IMR-90 (cell line): ENCODE data around the gene NR2F2. TPM values are rescaled to one million over a fixed set of nuclear protein-coding genes. Genes with fewer than 3 reads are reported as not detected.

Experiments
- ATAC-seq: fragments of 200-7000 bp; cut with Tn5 transposase; 2 replicates; pipeline ENCODE4 v1.9.1; 2020; ENCODE audit warnings: low read depth, mild to moderate bottlenecking, moderate library complexity
- BruUV-seq: library from RNA; stranded (reverse); fragments of 400-500 nt; replicated peaks from 2 replicates; lab custom pipeline; 2021; lab: Mats Ljungman, UMichigan
- CTCF ChIA-PET: fragments of 300-600 bp; formaldehyde crosslinking; extraction: SDS; loops from one replicate; lab custom pipeline; 2021; ENCODE audit warnings: antibody characterized with exemption; lab: Yijun Ruan, JAX
- POLR2A ChIA-PET: fragments of 300-600 bp; sonication (Branson Sonifier 250); formaldehyde crosslinking; loops from one replicate; lab custom pipeline; 2022; ENCODE audit warnings: antibody characterized with exemption; ENCODE audit not compliant: unreplicated experiment; lab: Charles Lee
- DNase-seq: peaks from one replicate; pipeline ENCODE4 v3.0.0; 2013
- H2AFZ ChIP-seq: replicated peaks from 2 replicates; pipeline ENCODE3; 2013; ENCODE audit warnings: low read length, mild to moderate bottlenecking; ENCODE audit not compliant: poor library complexity
- H2AK5ac ChIP-seq: 2 replicates; pipeline ENCODE4 v1.6.1; 2013; ENCODE audit warnings: low read depth, low read length, inconsistent platforms
- H2AK9ac ChIP-seq: replicated peaks from 2 replicates; pipeline ENCODE3; 2013; ENCODE audit warnings: mild to moderate bottlenecking, low read depth, low read length, moderate library complexity; ENCODE audit not compliant: poor library complexity
- H2BK120ac ChIP-seq: 2 replicates; pipeline ENCODE4 v1.6.1; 2013; ENCODE audit warnings: low read depth, low read length, inconsistent platforms
- H2BK15ac ChIP-seq: 3 replicates; pipeline ENCODE4 v1.6.1; 2013; ENCODE audit warnings: low read depth, low read length, inconsistent platforms
- H2BK20ac ChIP-seq: 2 replicates; pipeline ENCODE4 v1.6.1; 2013; ENCODE audit warnings: low read depth, mild to moderate bottlenecking, inconsistent platforms, low read length, moderate library complexity
- H2BK5ac ChIP-seq: 2 replicates; pipeline ENCODE4 v1.6.1; 2013; ENCODE audit warnings: mild to moderate bottlenecking, low read depth, low read length, inconsistent platforms; ENCODE audit not compliant: poor library complexity, severe bottlenecking
- H3K14ac ChIP-seq: replicated peaks from 2 replicates; pipeline ENCODE4 v1.6.1; 2013; ENCODE audit warnings: low read depth, low read length, inconsistent platforms
- H3K18ac ChIP-seq: 2 replicates; pipeline ENCODE4 v1.6.1; 2013; ENCODE audit warnings: low read depth, low read length, control low read depth
- H3K23ac ChIP-seq: 2 replicates; pipeline ENCODE4 v1.6.1; 2013; ENCODE audit warnings: low read depth, low read length, inconsistent platforms
- H3K27ac ChIP-seq: 2 replicates; pipeline ENCODE4 v1.5.1; 2013; ENCODE audit warnings: mild to moderate bottlenecking, control low read depth, low read length; ENCODE audit not compliant: insufficient read depth
- H3K27me3 ChIP-seq: 2 replicates; pipeline ENCODE4 v1.6.1; 2013; ENCODE audit warnings: low read length; ENCODE audit not compliant: control insufficient read depth, insufficient read depth
- H3K36me3 ChIP-seq: 2 replicates; pipeline ENCODE4 v1.6.1; 2013; ENCODE audit warnings: low read length, mixed read lengths; ENCODE audit not compliant: control insufficient read depth, insufficient read depth
- H3K4ac ChIP-seq: 2 replicates; pipeline ENCODE4 v1.6.1; 2013; ENCODE audit warnings: low read depth, low read length, inconsistent platforms
- H3K4me1 ChIP-seq: 2 replicates; pipeline ENCODE4 v1.6.1; 2013; ENCODE audit warnings: low read length, mixed read lengths; ENCODE audit not compliant: control insufficient read depth, insufficient read depth
- H3K4me2 ChIP-seq: 2 replicates; pipeline ENCODE4 v1.6.1; 2013; ENCODE audit warnings: low read depth, mild to moderate bottlenecking, control low read depth, low read length, moderate library complexity
- H3K4me3 ChIP-seq: 2 replicates; pipeline ENCODE4 v1.5.1; 2013; ENCODE audit warnings: low read depth, mild to moderate bottlenecking, control low read depth, low read length, moderate library complexity; ENCODE audit not compliant: insufficient read depth
- H3K56ac ChIP-seq: 2 replicates; pipeline ENCODE4 v1.6.1; 2013; ENCODE audit warnings: low read length, inconsistent platforms; ENCODE audit not compliant: insufficient read depth; ENCODE audit errors: extremely low read depth
- H3K79me1 ChIP-seq, 2 experiments: 2 replicates each; pipeline ENCODE4 v1.6.1; 2013; ENCODE audit warnings: low read length in 2 of 2, inconsistent platforms in 1 of 2, low read depth in 1 of 2
- H3K9ac ChIP-seq: 2 replicates; pipeline ENCODE4 v1.6.1; 2013; ENCODE audit warnings: low read depth, low read length, control low read depth
- H3K9me1 ChIP-seq: 2 replicates; pipeline ENCODE4 v1.6.1; 2013; ENCODE audit warnings: low read length, inconsistent platforms; ENCODE audit not compliant: insufficient read depth
- H3K9me3 ChIP-seq: 2 replicates; pipeline ENCODE4 v1.6.1; 2013; ENCODE audit warnings: low read length; ENCODE audit not compliant: control insufficient read depth, insufficient read depth
- H4K20me1 ChIP-seq: 2 replicates; pipeline ENCODE4 v1.6.1; 2013; ENCODE audit warnings: low read length, inconsistent platforms; ENCODE audit not compliant: insufficient read depth
- H4K5ac ChIP-seq: 2 replicates; pipeline ENCODE4 v1.6.1; 2013; ENCODE audit warnings: mild to moderate bottlenecking, low read depth, low read length, control low read depth
- H4K8ac ChIP-seq, 2 experiments: 2 replicates each; pipeline ENCODE4 v1.6.1; 2013; ENCODE audit warnings: low read depth in 2 of 2, low read length in 2 of 2, control low read depth in 1 of 2, inconsistent platforms in 1 of 2
- H4K91ac ChIP-seq: 2 replicates; pipeline ENCODE4 v1.6.1; 2013; ENCODE audit warnings: low read depth, low read length, inconsistent platforms; ENCODE audit not compliant: insufficient read depth
- FOS ChIP-seq: fragments of 150-350 bp; IDR thresholded peaks from 2 replicates; pipeline ENCODE4 v1.6.1; 2016; ENCODE audit warnings: low read depth, low read length
- MAFK ChIP-seq: IDR thresholded peaks from 2 replicates; pipeline ENCODE4 v1.6.1; 2012; ENCODE audit warnings: low read depth, low read length, improper control_type of control experiment
- MXI1 ChIP-seq: IDR thresholded peaks from 2 replicates; pipeline ENCODE4 v1.6.1; 2012; ENCODE audit warnings: low read depth, mild to moderate bottlenecking, low read length, moderate library complexity, borderline replicate concordance
- POLR2A ChIP-seq: IDR thresholded peaks from 2 replicates; pipeline ENCODE4 v1.6.1; 2012; ENCODE audit warnings: mild to moderate bottlenecking, low read depth, low read length
- RAD21 ChIP-seq: IDR thresholded peaks from 2 replicates; pipeline ENCODE4 v1.6.1; 2012; ENCODE audit warnings: low read length, improper control_type of control experiment
- SMC3 ChIP-seq: fragments of 150-350 bp; IDR thresholded peaks from 2 replicates; pipeline ENCODE4 v1.6.1; 2016; ENCODE audit warnings: low read depth, mild to moderate bottlenecking, antibody characterized with exemption, low read length, moderate library complexity
- USF2 ChIP-seq: fragments of 150-350 bp; IDR thresholded peaks from 2 replicates; pipeline ENCODE4 v1.6.1; 2017; ENCODE audit warnings: mild to moderate bottlenecking, antibody characterized with exemption, low read length, low read depth
- WGBS, 2 experiments: methylation state at CpG; one replicate each; pipeline versions ENCODE4 v1.1.5 to v1.1.7; 2013; ENCODE audit warnings: missing lambda C conversion rate in 2 of 2; ENCODE audit not compliant: insufficient read length in 1 of 2; ENCODE audit errors: extremely low coverage in 2 of 2; 5-methylcytosine and 5-hydroxymethylcytosine counted together
- dilution Hi-C: fragments of 300-500 bp; cut with HindIII; formaldehyde crosslinking; loops from one replicate; pipeline ENCODE4 v1.14.3; 2018; ENCODE audit warnings: low sequenced_read_pairs; ENCODE audit not compliant: unreplicated experiment
- in situ Hi-C: fragments of 300-500 bp; cut with MboI; formaldehyde crosslinking; loops from 3 replicates; pipeline ENCODE4 v1.14.3; 2019; ENCODE audit warnings: low sequenced_read_pairs, inconsistent platforms, mixed read lengths
- intact Hi-C: fragments of 100-400 bp; cut with micrococcal nuclease; formaldehyde crosslinking; loops from 2 replicates; pipeline ENCODE4 v1.10.0; 2022
- polyA plus RNA-seq, 3 experiments: library from polyadenylated mRNA; depleted of rRNA; stranded (reverse); fragments of >200 nt; gene quantifications; 2 replicates each; pipeline ENCODE4 v1.2.3, GENCODE V29; 2012; ENCODE audit warnings: low replicate concordance in 1 of 3
- total RNA-seq: library from RNA; depleted of rRNA; stranded (reverse); fragments of >200 nt; gene quantifications from 2 replicates; pipeline ENCODE4 v1.2.3, GENCODE V29; 2012

NR2F2 gene
- total and polyA plus RNA-seq, 2 of the 4 experiments (the other 2 are of a cell fraction), result 20.3 to 161 TPM

GRCh38 chr15:96303503-96304056 is 26.9 kb upstream of the NR2F2 start:
- POLR2A ChIA-PET, result no interaction called here
- H3K9ac ChIP-seq, result no peak overlapping the region
- no peak for TF ChIP-seq MXI1
- no peak for TF ChIP-seq SMC3
- no peak for TF ChIP-seq POLR2A
- TF ChIP-seq MAFK, result no peak
- no peak for TF ChIP-seq USF2
- no peak for TF ChIP-seq RAD21
- TF ChIP-seq FOS, result no peak
- H2BK20ac ChIP-seq, result no peak overlapping the region
- intact Hi-C loops (no loop called here), dilution Hi-C loops (no loop called here), in situ Hi-C loops (no loop called here)
- no TSS peak for BruUV-seq
- H3K4ac ChIP-seq, result no peak overlapping the region
- H2BK5ac ChIP-seq, result no peak overlapping the region
- H3K4me2 ChIP-seq, result no peak overlapping the region
- H3K14ac ChIP-seq, result no peak overlapping the region
- WGBS, 2 experiments, result 100% methylated on average over 2 of the region's 9 CpGs; no CpG with 5 or more reads in 1 of the 2 experiments
- DNase-seq, result no peak
- ATAC-seq, result no peak
- H4K91ac ChIP-seq, result no peak overlapping the region
- CTCF ChIA-PET, result no interaction called here
- no peak overlapping the region for H4K8ac ChIP-seq
- no peak overlapping the region for H2BK120ac ChIP-seq
- H2AFZ ChIP-seq, result no peak overlapping the region
- no peak overlapping the region for H3K4me3 ChIP-seq
- no peaks in the 10 kb centered on the region for H3K36me3 ChIP-seq
- peaks cover 4% of the 10 kb centered on the region for H3K9me3 ChIP-seq
- H2AK5ac ChIP-seq, result no peak overlapping the region
- H3K27me3 ChIP-seq, result no peaks in the 10 kb centered on the region
- H3K18ac ChIP-seq, result no peak overlapping the region
- H3K79me1 ChIP-seq, result no peaks in the 10 kb centered on the region; a peak in 1 of 4 replicates
- H3K4me1 ChIP-seq, result no peaks in the 10 kb centered on the region
- H3K9me1 ChIP-seq, result no peaks in the 10 kb centered on the region
- H3K56ac ChIP-seq, result no peak overlapping the region
- no peaks in the 10 kb centered on the region for H4K20me1 ChIP-seq
- no peak overlapping the region for H4K5ac ChIP-seq
- no peak overlapping the region for H3K23ac ChIP-seq
- no peak overlapping the region for H2BK15ac ChIP-seq
- no peak overlapping the region for H2AK9ac ChIP-seq
- no peak overlapping the region for H3K27ac ChIP-seq
